ENCODE data around the gene C17orf50.
"Not testable (repeated sequence)": the region's sequence is repeated elsewhere in the genome, so short reads cannot be mapped to it uniquely, and the experiment has no call there.

The C17orf50 gene

GRCh38 chr17:35749560-35750412 is 10.9 kb upstream of the C17orf50 start:
- DNase-seq (ENCODE audit: low spot score): no peak
- in situ Hi-C loops (cut with MboI; ENCODE audit: low pct_unique_long_range_greater_than_20kb, low sequenced_read_pairs, unreplicated experiment): loop anchor here (25.0 kb wide), 1 partner anchor 137 kb away; no protein-coding TSS in a partner anchor
- no peak for TF ChIP-seq CTCF (IDR thresholded peaks at IDR 0.05; ENCODE audit: extremely low read depth, insufficient read depth, missing control alignments)

- no peak for TF ChIP-seq CTCF (IDR thresholded peaks at IDR 0.05; ENCODE audit: extremely low read depth, insufficient read depth, missing control alignments)
- in situ Hi-C loops (cut with MboI; ENCODE audit: low pct_unique_long_range_greater_than_20kb, low sequenced_read_pairs, unreplicated experiment): no loop called here
- no peak for DNase-seq (ENCODE audit: low spot score)
These were observed 9.9 kb upstream of the C17orf50 start for GRCh38 chr17:35750526-35751395.

GRCh38 chr17:35751541-35751940 is 9.1 kb upstream of the C17orf50 start:
- in situ Hi-C loops (cut with MboI; ENCODE audit: low pct_unique_long_range_greater_than_20kb, low sequenced_read_pairs, unreplicated experiment); DNase-seq (ENCODE audit: low spot score): not testable (repeated sequence)

GRCh38 chr17:35752471-35752870 is 8.2 kb upstream of the C17orf50 start:
- no peak for DNase-seq (ENCODE audit: low spot score)
- no peak for TF ChIP-seq CTCF (IDR thresholded peaks at IDR 0.05; ENCODE audit: extremely low read depth, insufficient read depth, missing control alignments)
- in situ Hi-C loops (cut with MboI; ENCODE audit: low pct_unique_long_range_greater_than_20kb, low sequenced_read_pairs, unreplicated experiment): no loop called here

GRCh38 chr17:35752945-35753764 is 7.5 kb upstream of the C17orf50 start, which contains the start of gene GAS2L2:
Gene GAS2L2, minus strand, starts transcription at chr17:35753239. Its CDS starts 389 bp downstream, at chr17:35752850.
- TF ChIP-seq CTCF (IDR thresholded peaks at IDR 0.05; ENCODE audit: extremely low read depth, insufficient read depth, missing control alignments): no peak
- DNase-seq (ENCODE audit: low spot score): no peak
- in situ Hi-C loops (cut with MboI; ENCODE audit: low pct_unique_long_range_greater_than_20kb, low sequenced_read_pairs, unreplicated experiment): no loop called here

GRCh38 chr17:35757243-35757642 is 3.4 kb upstream of the C17orf50 start:
- no peak for TF ChIP-seq CTCF (IDR thresholded peaks at IDR 0.05; ENCODE audit: extremely low read depth, insufficient read depth, missing control alignments)
- no peak for DNase-seq (ENCODE audit: low spot score)
- in situ Hi-C loops (cut with MboI; ENCODE audit: low pct_unique_long_range_greater_than_20kb, low sequenced_read_pairs, unreplicated experiment): no loop called here

All from GM13977 (cell line).